SW 1271 (cell line): ENCODE data around the gene IZUMO4.

Source experiments
- DNase-seq, 2 experiments: peaks; one replicate each; lab custom pipeline; 2025; lab: John Stamatoyannopoulos, UW

Gene IZUMO4

GRCh38 chr19:2108251-2109016 lies 11.7 kb downstream of the IZUMO4 start:
- DNase-seq = no peak

DNA sequence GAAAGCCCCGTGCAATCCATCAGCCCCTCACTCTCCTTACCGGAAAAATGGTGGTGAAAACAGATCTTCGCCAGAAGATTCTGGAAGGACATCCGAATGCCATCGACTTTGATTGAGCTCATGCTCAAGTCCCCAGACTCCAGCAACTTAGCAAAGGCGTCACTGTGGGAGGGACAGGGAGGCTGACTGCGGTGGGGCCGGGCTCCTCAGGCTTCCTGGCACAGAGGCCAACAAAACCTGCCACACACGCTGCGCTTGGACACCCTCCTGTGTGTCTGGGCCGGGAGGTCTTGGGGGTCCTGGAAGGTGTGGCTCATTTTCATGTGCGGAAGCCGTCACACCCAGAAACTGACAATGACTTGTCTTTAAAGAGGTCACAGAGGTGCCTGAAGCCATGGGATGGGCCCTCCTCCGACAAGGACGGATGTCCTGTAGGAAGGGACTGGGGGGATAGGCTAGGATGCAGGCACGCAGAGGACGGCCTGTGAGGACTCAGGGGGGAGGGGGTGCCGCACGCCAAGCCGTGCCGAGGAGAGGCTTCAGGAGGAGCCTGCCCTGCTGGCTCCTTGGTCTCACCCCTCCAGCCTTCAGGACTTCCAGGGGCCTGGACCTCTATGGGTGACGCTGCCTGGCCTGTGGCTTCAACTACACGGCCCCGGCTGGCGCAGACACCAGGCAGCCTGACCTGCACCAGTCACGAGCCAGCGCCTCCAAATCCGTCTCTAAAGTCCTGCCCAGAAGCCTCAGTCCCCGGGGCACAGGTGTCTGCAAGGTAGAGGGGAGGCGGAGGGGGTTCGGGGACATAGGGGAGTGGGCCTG lies 12.5 kb downstream of the IZUMO4 start:
- DNase-seq = no peak

DNA sequence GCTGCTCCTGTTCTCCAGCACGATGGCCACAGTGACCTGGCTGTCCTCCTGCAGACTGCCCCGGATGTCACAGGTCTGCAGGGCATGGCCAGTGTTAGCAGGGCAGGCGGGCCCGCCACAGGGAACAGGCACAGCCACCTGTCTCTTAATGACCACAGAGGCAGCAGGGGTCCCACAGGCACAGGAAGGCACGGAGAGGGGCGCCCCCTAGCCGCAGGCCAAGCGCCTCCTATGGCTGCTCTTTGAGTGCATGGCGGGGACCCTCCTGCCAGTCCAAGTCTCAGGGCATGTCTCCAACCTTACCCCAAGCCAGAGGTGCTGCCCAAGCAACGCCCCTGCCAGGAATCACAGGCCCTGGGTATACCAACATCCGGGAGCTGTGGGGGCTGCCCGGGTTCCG lies 14.1 kb downstream of the IZUMO4 start:
- no peak for DNase-seq

DNA sequence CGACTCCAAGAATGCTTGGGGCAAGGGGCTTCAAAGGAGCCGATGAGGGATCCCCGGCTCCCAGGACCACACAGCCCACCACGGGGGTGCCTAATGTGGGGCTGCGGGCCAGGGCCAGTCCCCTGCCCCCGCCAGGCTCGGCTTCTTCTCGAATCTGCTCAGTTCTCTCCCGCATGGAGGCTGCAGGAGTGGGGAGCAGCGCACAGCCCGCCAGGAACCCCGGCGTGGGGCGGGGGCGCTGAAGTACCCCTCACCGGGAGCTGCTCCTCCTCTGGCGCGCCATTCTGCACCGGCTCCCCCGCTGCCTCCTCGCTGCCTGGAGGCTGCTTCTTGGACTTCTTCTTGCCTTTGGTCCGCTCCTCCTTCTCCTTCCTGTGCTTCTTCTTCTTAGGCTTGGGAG lies 14.7 kb downstream of the IZUMO4 start:
- DNase-seq = no peak

DNA sequence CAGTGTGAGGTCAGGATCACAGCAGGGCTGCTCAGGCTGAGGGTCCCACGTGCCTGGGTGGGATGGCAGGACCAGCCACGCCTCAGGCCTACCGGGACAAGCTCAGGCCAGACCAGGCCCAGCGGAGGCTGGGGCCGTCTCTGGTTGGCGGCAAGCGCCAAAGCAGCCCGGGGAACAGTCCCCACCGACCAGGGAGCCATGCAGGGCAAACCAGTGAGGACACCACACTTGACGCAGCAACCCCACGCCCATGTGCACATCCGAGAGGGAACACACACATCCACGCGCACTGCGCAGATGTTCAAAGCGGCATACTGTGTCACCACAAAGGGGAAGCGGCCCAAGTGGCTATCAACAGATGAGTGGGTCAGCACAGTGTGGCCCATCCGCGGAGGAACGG lies 15.2 kb downstream of the IZUMO4 start:
- DNase-seq = no peak

- no peak for DNase-seq
Observed at GRCh38 chr19:2112516-2113320, 16.0 kb downstream of the IZUMO4 start.

DNA sequence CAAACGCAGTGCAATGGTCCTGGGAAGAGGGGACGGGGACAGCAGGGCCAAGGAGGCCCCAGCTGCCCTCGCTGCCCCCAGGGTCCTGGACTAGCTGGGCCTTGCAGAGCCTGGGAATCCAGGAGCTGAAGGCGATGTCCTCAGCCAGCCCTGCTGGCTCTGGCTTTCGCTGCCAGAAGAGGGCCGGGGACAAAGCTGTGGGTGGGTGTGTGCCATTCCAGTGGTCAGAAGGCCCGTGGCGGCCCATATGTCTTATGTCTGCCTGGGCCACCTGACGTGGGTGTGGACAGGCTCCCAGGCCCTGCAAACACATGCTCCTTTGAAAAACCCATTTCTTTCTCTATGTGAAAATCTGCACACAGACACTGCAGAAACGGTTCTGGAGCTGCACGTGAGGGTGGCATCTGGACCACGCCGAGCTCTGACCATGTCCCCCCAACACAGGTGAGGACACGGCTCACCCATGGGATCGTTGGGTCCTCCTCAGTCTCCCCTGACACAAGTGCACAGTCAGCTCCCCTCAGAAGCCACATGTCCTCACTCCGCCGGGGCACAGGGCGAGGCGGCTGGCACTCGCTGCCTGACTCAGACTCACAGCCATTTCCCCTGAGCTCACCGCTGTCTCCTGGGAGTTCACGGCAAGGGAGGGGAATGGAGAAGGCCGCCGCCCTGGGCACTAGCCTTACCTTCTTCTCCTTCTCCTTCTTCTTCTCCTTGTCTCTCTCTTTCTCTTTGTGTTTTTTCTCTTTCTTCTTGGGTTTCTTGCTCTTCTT lies 16.9 kb downstream of the IZUMO4 start:
- no peak for DNase-seq

- DNase-seq = no peak
Observed at GRCh38 chr19:2114218-2114617, 17.5 kb downstream of the IZUMO4 start.

- DNase-seq = no peak
Observed at GRCh38 chr19:2114821-2115220, 18.1 kb downstream of the IZUMO4 start.

GRCh38 chr19:2115324-2115723 lies 18.6 kb downstream of the IZUMO4 start:
- no peak for DNase-seq

- DNase-seq = no peak
Observed at GRCh38 chr19:2115911-2116426, 19.3 kb downstream of the IZUMO4 start.

- no peak for DNase-seq
Observed at GRCh38 chr19:2116507-2116906, 19.8 kb downstream of the IZUMO4 start.

DNA sequence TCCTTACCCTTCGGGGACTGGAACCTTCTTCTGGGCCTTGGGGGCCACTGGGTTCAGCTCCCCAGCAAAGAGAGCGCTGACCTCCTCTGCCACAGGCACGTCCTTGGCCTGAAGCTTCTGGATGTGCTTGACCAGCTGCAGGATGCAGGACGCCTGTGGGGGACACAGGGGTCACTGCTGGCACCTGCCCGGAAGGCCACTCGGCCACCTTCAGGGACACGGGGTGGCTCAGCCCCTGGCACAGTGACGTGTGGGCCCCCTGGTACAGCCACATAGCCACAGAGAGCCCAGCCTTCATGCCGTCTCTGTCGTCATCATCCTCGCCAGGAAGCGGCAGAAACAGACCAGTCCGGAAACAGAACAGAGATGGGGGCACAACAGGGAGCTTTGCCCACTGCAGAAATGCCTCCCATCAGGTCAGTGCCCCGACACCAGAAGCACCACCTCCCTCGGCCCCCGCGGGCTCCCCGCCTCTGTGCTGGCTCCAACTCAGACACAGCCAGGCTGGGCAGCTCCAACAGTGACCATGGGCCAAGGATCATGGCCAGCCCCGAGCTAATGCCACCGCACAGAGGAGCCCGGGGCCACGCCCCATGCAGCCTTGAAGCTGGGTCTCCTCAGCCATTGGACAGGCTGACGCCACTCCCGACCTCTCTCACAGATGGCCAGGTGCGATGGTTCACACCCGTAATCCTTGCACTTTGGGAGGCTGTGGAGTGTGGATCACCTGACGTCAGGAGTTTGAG lies 20.7 kb downstream of the IZUMO4 start:
- DNase-seq = no peak

DNA sequence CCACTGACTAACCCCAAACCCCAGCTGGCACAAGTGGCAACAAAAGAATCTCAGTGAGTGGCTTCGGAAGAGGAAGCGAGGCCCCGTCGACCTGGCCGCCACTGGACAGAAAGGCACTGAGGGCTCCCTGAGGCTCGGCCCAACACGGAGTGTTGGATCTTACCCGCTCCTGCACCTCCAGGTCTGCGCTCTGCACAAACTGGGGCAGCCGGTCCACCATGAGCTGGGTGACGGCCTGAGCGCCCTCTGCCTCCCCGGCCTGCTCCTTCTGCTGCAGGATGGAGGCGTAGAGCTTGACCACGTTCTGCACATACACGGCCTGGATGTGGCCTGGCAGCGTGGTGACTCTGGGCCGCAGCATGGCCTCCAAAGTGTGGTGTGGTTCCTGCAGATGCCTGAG lies 21.7 kb downstream of the IZUMO4 start:
- no peak for DNase-seq

- no peak for DNase-seq
Observed at GRCh38 chr19:2119921-2120785, 23.4 kb downstream of the IZUMO4 start.

GRCh38 chr19:2120821-2121220 lies 24.1 kb downstream of the IZUMO4 start:
- no peak for DNase-seq

DNA sequence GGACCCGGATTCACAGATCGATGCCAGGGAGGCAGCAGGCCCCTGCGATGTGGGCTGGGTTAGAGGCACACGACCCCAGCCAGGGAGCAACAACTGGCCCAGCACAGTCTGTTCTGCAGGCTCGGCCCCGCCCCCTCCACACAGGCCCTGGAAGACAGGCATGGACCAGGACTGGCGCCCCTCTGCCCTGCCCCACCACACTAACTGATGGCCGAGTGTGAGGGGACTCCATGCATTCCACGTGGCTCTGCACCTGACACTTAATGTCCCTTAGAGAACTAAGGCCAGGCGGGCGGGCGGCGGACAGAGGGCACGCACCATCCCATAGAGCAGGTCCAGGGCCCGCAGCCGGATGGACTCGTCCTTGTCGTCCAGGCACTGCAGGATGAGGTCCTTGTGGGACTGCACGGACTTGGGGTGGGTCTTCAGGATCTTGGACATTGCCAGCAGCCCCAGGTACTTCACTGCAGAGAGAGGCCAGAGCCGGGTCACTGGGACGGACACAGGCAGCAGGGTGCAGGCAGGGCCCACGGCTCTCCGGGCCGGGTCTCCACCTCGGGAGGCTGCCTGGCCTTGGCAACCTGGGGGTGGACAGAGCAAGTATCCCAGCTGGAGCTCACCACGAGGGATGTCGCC lies 24.8 kb downstream of the IZUMO4 start:
- no peak for DNase-seq

GRCh38 chr19:2122251-2122650 lies 25.5 kb downstream of the IZUMO4 start:
- DNase-seq = no peak

- no peak for DNase-seq
Observed at GRCh38 chr19:2122982-2123381, 26.3 kb downstream of the IZUMO4 start.
